Thyroid gland (tissue), 4 donors: ENCODE data around the gene CHCT1. TPM values are rescaled to one million over a fixed set of nuclear protein-coding genes. Genes with fewer than 3 reads are reported as not detected.
"Not testable (repeated sequence)": the region's sequence is repeated elsewhere in the genome, so short reads cannot be mapped to it uniquely, and the experiment has no call there.

Source experiments
- DNase-seq, 2 donors: peaks; one replicate each; pipeline ENCODE4 v3.0.0-alpha.2; 2019
- H3K27ac ChIP-seq, 3 donors: fragments of 200-600 bp; sonication (generic); 1 replicate in 2 of 3; 2 replicates in 1 of 3; pipeline ENCODE4 v1.5.1; 2016 to 2019; ENCODE audit warnings: mild to moderate bottlenecking in 1 of 3, moderate library complexity in 1 of 3
- H3K27me3 ChIP-seq: fragments of 200-600 bp; sonication (generic); one replicate; pipeline ENCODE4 v1.5.1; 2019
- H3K36me3 ChIP-seq, 2 donors: fragments of 200-600 bp; sonication (generic); one replicate each; pipeline ENCODE4 v1.5.1; 2016 to 2019
- H3K4me1 ChIP-seq, 2 donors: fragments of 200-600 bp; sonication (generic); one replicate each; pipeline ENCODE4 v1.5.1; 2017 to 2019
- H3K4me3 ChIP-seq, 3 donors: fragments of 200-600 bp; sonication (generic); replicated peaks in 1 of 3; 1 replicate in 2 of 3; 2 replicates in 1 of 3; pipeline ENCODE4 v1.5.1; 2016; ENCODE audit warnings: mild to moderate bottlenecking in 1 of 3
- H3K9me3 ChIP-seq: fragments of 200-600 bp; sonication (generic); one replicate; pipeline ENCODE4 v1.5.1; 2017
- POLR2A ChIP-seq, 2 donors: fragments of 450-650 bp; IDR thresholded peaks; one replicate each; pipeline ENCODE4 v1.6.1; 2017; ENCODE audit warnings: antibody characterized with exemption in 2 of 2, mild to moderate bottlenecking in 2 of 2, moderate library complexity in 1 of 2
- WGBS, 2 donors: methylation state at CpG; one replicate each; pipeline ENCODE4 v1.1.5; 2017; 5-methylcytosine and 5-hydroxymethylcytosine counted together
- intact Hi-C: fragments of 100-400 bp; cut with DNase I; formaldehyde crosslinking; loops from one replicate; pipeline ENCODE4 v1.15.1; 2023
- total RNA-seq, 4 donors: library from RNA; depleted of rRNA; stranded (reverse); fragments of >200 nt; gene quantifications; one replicate each; pipeline ENCODE4 v1.2.3, GENCODE V29; 2016
- TF ChIP-seq, protein P1 (sequence below), 6 experiments: fragments of 200-600 bp in 3 of 6; fragments of 450-650 bp in 3 of 6; sonication (generic) in 3 of 6; IDR thresholded peaks; one replicate each; pipeline ENCODE4 v1.5.1; 2016 to 2019; ENCODE audit warnings: antibody characterized with exemption in 6 of 6, mild to moderate bottlenecking in 2 of 6, inconsistent platforms in 1 of 6, moderate library complexity in 1 of 6

CHCT1 gene
- total RNA-seq, 4 donors from 2014 or later, result not detected

DNA sequence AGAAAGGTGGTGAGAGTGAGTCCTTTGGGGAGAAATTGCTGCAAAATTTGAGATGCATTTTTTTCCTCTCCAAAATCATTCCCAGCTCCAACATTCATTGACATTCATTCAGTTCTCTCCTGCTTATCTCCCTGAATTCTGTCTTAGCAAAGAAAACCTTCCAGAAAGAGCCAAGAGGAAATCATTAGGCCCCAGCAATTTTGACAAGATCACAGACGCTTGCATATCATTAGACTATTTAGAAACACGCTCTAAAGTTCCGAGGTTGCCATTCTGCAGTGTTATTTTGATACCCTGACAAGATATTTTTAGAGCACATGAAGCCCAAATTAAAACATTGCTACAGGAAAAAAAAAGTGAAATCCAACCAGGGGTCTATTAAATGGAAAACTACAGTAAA is 9.6 kb upstream of the CHCT1 start:
- Histone ChIP-seq H3K4me3 (no peak overlapping the region), H3K27me3 (no peaks in the 10 kb centered on the region), H3K27ac (no peak overlapping the region), H3K36me3 (no peaks in the 10 kb centered on the region), H3K4me1 (no peaks in the 10 kb centered on the region), H3K9me3 (no peaks in the 10 kb centered on the region)
- intact Hi-C loops, result no loop called here
- WGBS, 2 donors, result 85 to 88% methylated on average over 3 of the region's 3 CpGs
- TF ChIP-seq POLR2A (IDR thresholded peaks at IDR 0.05), result no peak
- TF ChIP-seq, protein P1, sequence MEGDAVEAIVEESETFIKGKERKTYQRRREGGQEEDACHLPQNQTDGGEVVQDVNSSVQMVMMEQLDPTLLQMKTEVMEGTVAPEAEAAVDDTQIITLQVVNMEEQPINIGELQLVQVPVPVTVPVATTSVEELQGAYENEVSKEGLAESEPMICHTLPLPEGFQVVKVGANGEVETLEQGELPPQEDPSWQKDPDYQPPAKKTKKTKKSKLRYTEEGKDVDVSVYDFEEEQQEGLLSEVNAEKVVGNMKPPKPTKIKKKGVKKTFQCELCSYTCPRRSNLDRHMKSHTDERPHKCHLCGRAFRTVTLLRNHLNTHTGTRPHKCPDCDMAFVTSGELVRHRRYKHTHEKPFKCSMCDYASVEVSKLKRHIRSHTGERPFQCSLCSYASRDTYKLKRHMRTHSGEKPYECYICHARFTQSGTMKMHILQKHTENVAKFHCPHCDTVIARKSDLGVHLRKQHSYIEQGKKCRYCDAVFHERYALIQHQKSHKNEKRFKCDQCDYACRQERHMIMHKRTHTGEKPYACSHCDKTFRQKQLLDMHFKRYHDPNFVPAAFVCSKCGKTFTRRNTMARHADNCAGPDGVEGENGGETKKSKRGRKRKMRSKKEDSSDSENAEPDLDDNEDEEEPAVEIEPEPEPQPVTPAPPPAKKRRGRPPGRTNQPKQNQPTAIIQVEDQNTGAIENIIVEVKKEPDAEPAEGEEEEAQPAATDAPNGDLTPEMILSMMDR (IDR thresholded peaks at IDR 0.05), result no peak
- DNase-seq, result no peak

DNA sequence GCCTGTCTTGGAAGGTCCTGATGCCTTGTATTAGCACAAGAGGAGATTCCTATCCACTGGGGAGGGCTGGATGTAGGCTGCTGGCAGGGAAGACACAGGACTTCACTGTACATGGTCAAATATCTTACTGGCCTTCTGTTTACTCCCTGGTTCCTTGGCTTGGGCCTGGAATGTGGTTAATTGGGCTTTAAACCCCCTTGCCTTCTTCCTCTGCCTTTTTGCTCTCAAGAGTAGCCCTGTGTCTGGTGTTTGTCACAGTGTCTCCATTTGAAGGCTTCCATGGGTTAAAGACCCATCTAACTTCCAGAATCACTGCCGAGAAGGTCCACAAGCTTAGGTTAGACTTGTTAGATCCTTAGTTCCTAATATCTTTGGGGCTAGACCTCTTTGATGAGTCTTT is 7.1 kb upstream of the CHCT1 start:
- TF ChIP-seq POLR2A (IDR thresholded peaks at IDR 0.05), result no peak
- TF ChIP-seq, protein P1 (IDR thresholded peaks at IDR 0.05), result no peak
- no peak for DNase-seq
- intact Hi-C loops, result no loop called here
- no peaks in the 10 kb centered on the region for H3K36me3 ChIP-seq
- no peaks in the 10 kb centered on the region for H3K27me3 ChIP-seq
- no peak overlapping the region for H3K27ac ChIP-seq
- no peaks in the 10 kb centered on the region for H3K9me3 ChIP-seq
- H3K4me3 ChIP-seq, result no peak overlapping the region
- H3K4me1 ChIP-seq, result no peaks in the 10 kb centered on the region
- whole genome bisulfite sequencing, 2 donors, result 78 to 80% methylated on average over 1 of the region's 1 CpG

DNA sequence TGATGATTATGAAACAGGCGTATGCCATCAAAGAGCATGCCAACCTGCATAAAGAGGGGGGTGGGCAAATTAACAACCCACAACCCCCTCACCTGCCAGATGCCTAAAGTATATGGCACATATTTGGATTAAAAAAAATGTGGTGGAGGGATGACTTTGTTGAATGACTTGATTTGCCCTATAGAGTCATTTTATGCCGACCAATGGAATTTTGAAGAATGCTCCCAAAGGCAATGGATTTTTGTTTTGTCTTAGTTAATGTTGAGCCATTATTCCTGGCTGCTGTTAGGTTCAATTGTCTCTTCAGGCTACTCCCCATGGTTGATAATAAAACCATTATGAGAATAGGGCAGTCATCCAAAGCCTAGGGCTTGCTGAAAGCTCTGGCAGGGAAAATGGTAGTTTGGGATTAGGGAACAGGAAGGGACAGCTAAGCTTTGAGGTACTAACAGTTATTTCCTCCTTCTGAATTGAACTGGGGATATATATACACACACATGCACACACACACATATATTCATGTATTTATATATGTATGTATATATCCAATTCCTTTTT is 5.8 kb upstream of the CHCT1 start:
- Histone ChIP-seq H3K27ac (no peak overlapping the region), H3K36me3 (no peaks in the 10 kb centered on the region), H3K9me3 (no peaks in the 10 kb centered on the region), H3K4me1 (no peaks in the 10 kb centered on the region), H3K27me3 (no peaks in the 10 kb centered on the region), H3K4me3 (no peak overlapping the region)
- DNase-seq, result no peak
- TF ChIP-seq, protein P1 (IDR thresholded peaks at IDR 0.05), result no peak
- TF ChIP-seq POLR2A (IDR thresholded peaks at IDR 0.05), result no peak
- intact Hi-C loops, result no loop called here
- WGBS, 2 donors, result 84 to 92% methylated on average over 2 of the region's 2 CpGs

DNA sequence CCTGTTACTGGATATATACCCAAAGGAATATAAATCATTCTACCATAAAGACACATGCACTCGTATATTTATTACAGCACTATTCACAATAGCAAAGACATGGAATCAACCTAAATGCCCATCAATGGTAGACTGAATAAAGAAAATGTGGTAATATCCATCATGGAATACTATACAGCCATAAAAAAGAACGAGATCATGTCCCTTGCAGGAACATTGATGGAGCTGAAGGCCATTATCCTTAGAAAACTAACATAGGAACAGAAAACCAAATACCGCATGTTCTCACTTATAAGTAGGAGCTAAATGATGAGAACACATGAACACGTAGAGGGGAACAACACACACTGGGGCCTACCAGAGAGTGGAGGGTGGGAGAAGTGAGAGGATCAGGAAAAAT is 3.3 kb upstream of the CHCT1 start:
- H3K9me3 ChIP-seq, intact Hi-C loops, H3K4me1 ChIP-seq, H3K27ac ChIP-seq, H3K4me3 ChIP-seq, DNase-seq, H3K27me3 ChIP-seq, H3K36me3 ChIP-seq: not testable (repeated sequence)
- 94 to 96% methylated on average over 4 of the region's 4 CpGs for whole genome bisulfite sequencing, 2 donors

DNA sequence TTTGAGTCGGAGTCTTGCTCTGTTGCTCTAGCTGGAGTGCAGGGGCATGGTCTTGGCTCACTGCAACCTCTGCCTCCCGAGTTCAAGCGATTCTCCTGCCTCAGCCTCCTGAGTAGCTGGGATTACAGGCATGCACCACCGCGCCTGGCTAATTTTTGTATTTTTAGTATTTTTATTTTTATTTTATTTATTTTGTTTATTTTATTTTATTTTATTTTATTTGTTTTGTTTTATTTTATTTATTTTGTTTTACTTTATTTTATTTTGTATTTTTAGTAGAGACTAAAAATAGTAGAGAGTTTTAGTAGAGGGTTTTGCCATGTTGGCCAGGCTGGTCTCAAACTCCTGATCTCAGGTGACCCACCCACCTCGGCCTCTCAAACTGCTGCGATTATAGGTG is 2.4 kb upstream of the CHCT1 start:
- not testable (repeated sequence) for DNase-seq, H3K27ac ChIP-seq, H3K9me3 ChIP-seq, H3K4me1 ChIP-seq, H3K27me3 ChIP-seq, H3K4me3 ChIP-seq, H3K36me3 ChIP-seq
- WGBS, 2 donors, result 95 to 98% methylated on average over 7 of the region's 7 CpGs
- intact Hi-C loops, result loop anchor here (10.0 kb wide), 1 partner anchor 315 kb away; no protein-coding TSS in a partner anchor

DNA sequence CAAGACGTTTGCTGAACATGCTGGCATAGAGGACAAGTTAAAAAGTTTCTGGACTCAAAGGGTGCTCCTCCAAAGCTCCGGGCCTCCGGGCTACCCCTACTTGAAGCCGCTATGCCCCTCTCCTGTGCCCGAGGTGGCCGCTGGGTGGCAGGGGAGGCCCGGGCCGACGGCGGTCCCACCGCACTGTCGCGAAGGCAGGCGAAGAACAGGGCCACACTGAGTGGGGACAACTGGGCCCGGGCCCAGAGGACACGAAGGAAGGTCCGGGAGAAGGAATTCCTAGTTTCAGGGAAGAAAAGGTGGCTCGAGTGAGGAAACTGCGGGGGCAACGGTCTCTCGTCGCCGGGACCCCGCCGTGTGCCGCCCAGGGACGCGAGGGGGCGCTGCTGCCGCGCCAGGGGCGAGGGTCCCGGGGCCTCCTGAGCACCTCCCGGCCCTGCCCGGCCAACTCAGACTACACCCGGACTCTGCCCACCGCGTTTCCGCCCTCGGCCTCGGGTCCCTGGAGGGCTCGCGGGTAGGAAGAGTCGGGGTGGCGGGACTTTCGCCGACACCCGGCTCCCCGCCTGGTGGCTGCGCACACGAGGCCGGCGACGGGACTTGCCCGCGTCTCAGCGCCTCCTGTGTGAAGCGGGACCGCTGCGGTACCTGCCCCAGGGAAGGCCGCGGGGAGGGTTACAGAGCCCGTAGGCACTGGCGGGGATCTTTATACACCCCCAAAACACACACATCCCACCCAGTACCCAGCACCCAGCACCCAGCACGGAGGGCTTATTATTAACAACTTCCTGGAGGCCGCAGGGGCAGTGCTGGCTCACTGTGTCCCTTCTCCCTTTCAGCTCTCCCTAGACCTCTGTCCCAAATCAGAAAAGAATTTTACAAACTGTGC is 772 bp upstream of the CHCT1 start:
- Histone ChIP-seq H3K4me3 (peak overlapping the region in 2 of 3 donors; percentile 40 to 42), H3K27me3 (no peaks in the 10 kb centered on the region), H3K4me1 (no peaks in the 10 kb centered on the region), H3K9me3 (no peaks in the 10 kb centered on the region), H3K36me3 (no peaks in the 10 kb centered on the region), H3K27ac (peak overlapping the region in 1 of 3 donors; percentile 15)
- DNase-seq, result peak; percentile 60 to 64
- TF ChIP-seq, protein P1 (IDR thresholded peaks at IDR 0.05), result peak; percentile 84 to 92 (median 88)
- TF ChIP-seq POLR2A (IDR thresholded peaks at IDR 0.05), result no peak
- intact Hi-C loops, result loop anchor here (10.0 kb wide), 1 partner anchor 317 kb away; no protein-coding TSS in a partner anchor
- 7% methylated on average over 20 to 24 of the region's 66 CpGs for WGBS, 2 donors
